NB4 (cell line): ENCODE data around the gene ANP32A.

Source experiments
- CTCF ChIP-seq: IDR thresholded peaks from one replicate; pipeline ENCODE4 v1.5.1; 2012; ENCODE audit warnings: low read depth, low read length
- POLR2A ChIP-seq: IDR thresholded peaks from 2 replicates; pipeline ENCODE4 v1.6.1; 2011; ENCODE audit warnings: mild to moderate bottlenecking; ENCODE audit not compliant: insufficient read length; ENCODE audit errors: extremely low read depth

DNA sequence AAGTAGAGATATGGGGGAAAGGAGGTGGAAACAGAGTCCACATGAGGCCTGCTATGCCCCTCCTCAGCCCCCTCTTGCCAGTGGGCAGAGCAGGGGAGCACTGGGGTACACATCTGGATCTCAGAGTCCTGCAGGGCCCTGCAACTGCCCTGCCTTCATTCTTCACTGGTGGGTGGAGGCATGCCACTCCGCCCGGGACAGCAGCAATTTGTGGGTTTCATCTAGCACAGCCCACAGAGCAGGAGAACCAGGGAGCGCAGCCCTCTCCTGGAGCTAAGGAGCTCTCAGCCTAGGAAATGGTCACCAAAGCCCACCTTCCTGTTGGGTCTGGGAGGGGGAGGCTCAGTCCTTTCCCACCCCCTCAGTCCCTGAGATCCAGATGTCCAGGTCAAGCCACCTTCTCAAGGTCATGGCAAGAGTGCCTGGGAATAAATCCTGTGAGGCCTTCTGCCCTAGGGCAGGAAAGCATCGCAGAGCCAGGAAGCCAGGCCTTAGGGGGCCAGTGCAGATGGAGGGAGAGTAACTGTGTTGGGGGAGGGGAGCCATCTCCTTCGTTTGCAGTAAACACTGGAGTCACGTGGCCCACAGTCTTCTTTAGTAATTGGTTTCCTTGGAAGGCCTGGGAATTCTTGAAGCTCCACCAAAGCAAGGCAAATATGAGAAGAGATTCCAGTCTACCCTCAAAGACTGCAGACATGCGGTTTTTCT is 31.0 kb downstream of the ANP32A start:
- no peak for TF ChIP-seq CTCF
- TF ChIP-seq POLR2A = no peak
